Activated CD8-positive, alpha-beta T cell treated with anti-CD3 and anti-CD28 coated beads, Interleukin-2, amount 10 ng/mL, durations not matched to agents 7 days and 5 days (primary cell): Measurements from ENCODE around the gene CLDN19. TPM values are rescaled to one million over a fixed set of nuclear protein-coding genes. Genes with fewer than 3 reads are reported as not detected.
"Not testable (repeated sequence)": the region's sequence is repeated elsewhere in the genome, so short reads cannot be mapped to it uniquely, and the experiment has no call there.

ENCODE experiments used
- ATAC-seq: fragments of 150-1000 bp; cut with Tn5 transposase; one replicate; pipeline ENCODE4 v1.10.0; 2021; ENCODE audit warnings: moderate library complexity
- CTCF ChIA-PET: fragments of 350-600 bp; sonication (Branson Sonifier 250); formaldehyde crosslinking; loops from one replicate; lab custom pipeline; 2021; ENCODE audit warnings: antibody characterized with exemption; lab: Charles Lee
- POLR2A ChIA-PET: fragments of 350-600 bp; sonication (Branson Sonifier 250); formaldehyde crosslinking; loops from one replicate; lab custom pipeline; 2021; ENCODE audit warnings: antibody characterized with exemption; lab: Charles Lee
- DNase-seq: peaks from one replicate; pipeline ENCODE4 v3.0.0-alpha.2; 2020
- H3K27ac Mint-ChIP-seq: one replicate; pipeline ENCODE4 v1.8.0; 2021; ENCODE audit warnings: mild to moderate bottlenecking, mixed read lengths
- H3K27me3 Mint-ChIP-seq: one replicate; pipeline ENCODE4 v1.8.0; 2021; ENCODE audit warnings: low read depth, mixed read lengths
- H3K36me3 Mint-ChIP-seq: one replicate; pipeline ENCODE4 v1.8.0; 2021; ENCODE audit warnings: low read depth, mixed read lengths
- H3K4me1 Mint-ChIP-seq: one replicate; pipeline ENCODE4 v1.8.0; 2021; ENCODE audit warnings: low read depth, mixed read lengths
- H3K4me3 Mint-ChIP-seq: one replicate; pipeline ENCODE4 v1.8.0; 2021; ENCODE audit warnings: mild to moderate bottlenecking, mixed read lengths
- H3K9me3 Mint-ChIP-seq: one replicate; pipeline ENCODE4 v1.8.0; 2022; ENCODE audit warnings: mixed read lengths; ENCODE audit not compliant: insufficient read depth
- total RNA-seq, 2 experiments: library from RNA; stranded (reverse); gene quantifications; one replicate each; pipeline ENCODE4 v1.2.3, GENCODE V29; 2021

Gene CLDN19
- total RNA-seq, 2 experiments from 2014 or later, result not detected

GRCh38 chr1:42730988-42731387 is 9.0 kb downstream of the CLDN19 start:
- no peak overlapping the region for H3K27ac Mint-ChIP-seq
- ChIA-PET POLR2A (no interaction called here), CTCF (interaction anchor here (0.7 to 1.4 kb wide), 3 partner anchors 36 to 156 kb away, joined by 3 to 4 read pairs (median 3); partner anchors contain the start of genes C1orf50 and P3H1)
- ATAC-seq (no peak), DNase-seq (peak; percentile 38)
- H3K9me3 Mint-ChIP-seq, result no peaks in the 10 kb centered on the region
- H3K27me3 Mint-ChIP-seq, result no peaks in the 10 kb centered on the region
- H3K4me3 Mint-ChIP-seq, result no peak overlapping the region
- H3K4me1 Mint-ChIP-seq, result no peaks in the 10 kb centered on the region
- H3K36me3 Mint-ChIP-seq, result no peaks in the 10 kb centered on the region

GRCh38 chr1:42730002-42730401 is 10.0 kb downstream of the CLDN19 start:
- ChIA-PET POLR2A (no interaction called here), CTCF (interaction anchor here (1.1 to 1.4 kb wide), 2 partner anchors 37 to 152 kb away, joined by 3 to 4 read pairs; partner anchors contain the start of genes C1orf50 and P3H1)
- Mint-ChIP-seq H3K4me1 (no peaks in the 10 kb centered on the region), H3K4me3 (no peak overlapping the region), H3K27ac (no peak overlapping the region), H3K36me3 (no peaks in the 10 kb centered on the region), H3K27me3 (no peaks in the 10 kb centered on the region), H3K9me3 (no peaks in the 10 kb centered on the region)
- DNase-seq (no peak), ATAC-seq (no peak)

GRCh38 chr1:42725820-42726219 is 14.2 kb downstream of the CLDN19 start:
- H3K27ac Mint-ChIP-seq, H3K4me3 Mint-ChIP-seq, H3K36me3 Mint-ChIP-seq, H3K4me1 Mint-ChIP-seq, POLR2A ChIA-PET, H3K9me3 Mint-ChIP-seq, H3K27me3 Mint-ChIP-seq, ATAC-seq, DNase-seq: not testable (repeated sequence)
- CTCF ChIA-PET, result interaction anchor here (0.6 kb wide), 1 partner anchor 13 kb away, joined by 3 read pairs; no protein-coding TSS in a partner anchor

- Mint-ChIP-seq H3K9me3 (no peaks in the 10 kb centered on the region), H3K4me1 (no peaks in the 10 kb centered on the region), H3K36me3 (peaks cover 4% of the 10 kb centered on the region), H3K27ac (no peak overlapping the region), H3K27me3 (no peaks in the 10 kb centered on the region), H3K4me3 (no peak overlapping the region)
- POLR2A ChIA-PET, result no interaction called here
- no peak for ATAC-seq
- CTCF ChIA-PET, result interaction anchor here (1.0 kb wide), 2 partner anchors 21 to 43 kb away, joined by 3 read pairs; partner anchors contain the start of gene P3H1
- DNase-seq, result no peak
Measured at GRCh38 chr1:42723511-42723910, 16.5 kb downstream of the CLDN19 start.

GRCh38 chr1:42722403-42722802 is 17.6 kb downstream of the CLDN19 start:
- CTCF ChIA-PET, result interaction anchor here (1.0 kb wide), 1 partner anchor 44 kb away, joined by 3 read pairs; the partner anchor contains the start of gene P3H1
- peaks cover 13% of the 10 kb centered on the region for H3K36me3 Mint-ChIP-seq
- POLR2A ChIA-PET, result interaction anchor here (0.6 kb wide), 2 partner anchors 39 to 1148 kb away, joined by 3 read pairs; no protein-coding TSS in a partner anchor
- not testable (repeated sequence) for DNase-seq, H3K4me1 Mint-ChIP-seq, H3K27ac Mint-ChIP-seq, H3K4me3 Mint-ChIP-seq, H3K9me3 Mint-ChIP-seq, ATAC-seq, H3K27me3 Mint-ChIP-seq

GRCh38 chr1:42721926-42722325 is 18.1 kb downstream of the CLDN19 start:
- DNase-seq (no peak), ATAC-seq (no peak)
- Mint-ChIP-seq H3K36me3 (peaks cover 17% of the 10 kb centered on the region), H3K9me3 (no peaks in the 10 kb centered on the region), H3K27ac (no peak overlapping the region), H3K4me1 (no peaks in the 10 kb centered on the region), H3K27me3 (no peaks in the 10 kb centered on the region), H3K4me3 (no peak overlapping the region)
- CTCF ChIA-PET, result interaction anchor here (0.7 kb wide), 1 partner anchor 1716 kb away, joined by 3 read pairs; no protein-coding TSS in a partner anchor
- POLR2A ChIA-PET, result interaction anchor here (0.6 kb wide), 1 partner anchor 1149 kb away, joined by 3 read pairs; no protein-coding TSS in a partner anchor

- no peak for DNase-seq
- Mint-ChIP-seq H3K4me3 (no peak overlapping the region), H3K4me1 (no peaks in the 10 kb centered on the region), H3K9me3 (no peaks in the 10 kb centered on the region), H3K27me3 (no peaks in the 10 kb centered on the region), H3K36me3 (peaks cover 23% of the 10 kb centered on the region), H3K27ac (no peak overlapping the region)
- ATAC-seq, result no peak
- POLR2A ChIA-PET, result no interaction called here
- CTCF ChIA-PET, result interaction anchor here (0.6 kb wide), 1 partner anchor 1945 kb away, joined by 3 read pairs; no protein-coding TSS in a partner anchor
Measured at GRCh38 chr1:42720868-42721267, 19.2 kb downstream of the CLDN19 start.

- Mint-ChIP-seq H3K9me3 (peaks cover 16% of the 10 kb centered on the region), H3K4me1 (peaks cover 11% of the 10 kb centered on the region), H3K36me3 (peaks cover 75% of the 10 kb centered on the region)
- H3K4me3 Mint-ChIP-seq, DNase-seq, H3K27ac Mint-ChIP-seq, H3K27me3 Mint-ChIP-seq, CTCF ChIA-PET, ATAC-seq, POLR2A ChIA-PET: not testable (repeated sequence)
Measured at GRCh38 chr1:42714441-42714840, 25.6 kb downstream of the CLDN19 start.

- POLR2A ChIA-PET, result no interaction called here
Measured at GRCh38 chr1:42713293-42713692, 26.7 kb downstream of the CLDN19 start.

GRCh38 chr1:42712808-42713207 is 27.2 kb downstream of the CLDN19 start:
- Mint-ChIP-seq H3K4me1 (peaks cover 13% of the 10 kb centered on the region), H3K9me3 (peaks cover 16% of the 10 kb centered on the region), H3K36me3 (peaks cover 77% of the 10 kb centered on the region)
- DNase-seq, H3K4me3 Mint-ChIP-seq, POLR2A ChIA-PET, H3K27ac Mint-ChIP-seq, ATAC-seq, H3K27me3 Mint-ChIP-seq: not testable (repeated sequence)
- CTCF ChIA-PET, result interaction anchor here (0.6 kb wide), 1 partner anchor 13 kb away, joined by 3 read pairs; no protein-coding TSS in a partner anchor

More at GRCh38 chr1:42713293-42713692, 26.7 kb downstream of the CLDN19 start:
- Mint-ChIP-seq H3K4me1 (peaks cover 13% of the 10 kb centered on the region), H3K36me3 (peaks cover 77% of the 10 kb centered on the region), H3K9me3 (peaks cover 16% of the 10 kb centered on the region), H3K4me3 (no peak overlapping the region), H3K27me3 (no peaks in the 10 kb centered on the region), H3K27ac (no peak overlapping the region)
- DNase-seq (no peak), ATAC-seq (no peak)
- CTCF ChIA-PET, result interaction anchor here (0.6 kb wide), 1 partner anchor 13 kb away, joined by 3 read pairs; no protein-coding TSS in a partner anchor

- Mint-ChIP-seq H3K9me3 (no peaks in the 10 kb centered on the region), H3K36me3 (peaks cover 95% of the 10 kb centered on the region), H3K4me1 (no peaks in the 10 kb centered on the region), H3K27me3 (no peaks in the 10 kb centered on the region), H3K27ac (no peak overlapping the region), H3K4me3 (no peak overlapping the region)
- ATAC-seq, result no peak
- DNase-seq, result no peak
- ChIA-PET CTCF (no interaction called here), POLR2A (no interaction called here)
Measured at GRCh38 chr1:42703888-42704464, 36.1 kb downstream of the CLDN19 start.

- ChIA-PET POLR2A (no interaction called here), CTCF (interaction anchor here (0.7 to 2.1 kb wide), 2 partner anchors 9 to 68 kb away, joined by 3 to 5 read pairs; no protein-coding TSS in a partner anchor)
- Mint-ChIP-seq H3K9me3 (no peaks in the 10 kb centered on the region), H3K4me3 (no peak overlapping the region), H3K36me3 (peaks cover 95% of the 10 kb centered on the region), H3K4me1 (peaks cover 1% of the 10 kb centered on the region), H3K27ac (no peak overlapping the region), H3K27me3 (no peaks in the 10 kb centered on the region)
- DNase-seq (no peak), ATAC-seq (no peak)
Measured at GRCh38 chr1:42700006-42700405, 40.0 kb downstream of the CLDN19 start.
